HG02642 (cell line): ENCODE data around the gene AKAP1.

Source experiments
- ATAC-seq: cut with Tn5 transposase; IDR thresholded peaks from one replicate; pipeline ENCODE4 v1.9.1; 2021; ENCODE audit warnings: mild to moderate bottlenecking; ENCODE audit not compliant: unreplicated experiment, poor library complexity

Gene AKAP1

GRCh38 chr17:57104461-57105175 is 19.6 kb downstream of the AKAP1 start:
- no peak for ATAC-seq

- no peak for ATAC-seq
Measured at GRCh38 chr17:57105591-57105990, 20.5 kb downstream of the AKAP1 start.

- ATAC-seq, result no peak
Measured at GRCh38 chr17:57106107-57106835, 21.2 kb downstream of the AKAP1 start.

GRCh38 chr17:57106836-57107497 is 21.9 kb downstream of the AKAP1 start:
- no peak for ATAC-seq

- ATAC-seq, result no peak
Measured at GRCh38 chr17:57107498-57108101, 22.6 kb downstream of the AKAP1 start.

- ATAC-seq, result no peak
Measured at GRCh38 chr17:57108671-57109392, 23.8 kb downstream of the AKAP1 start.

GRCh38 chr17:57109393-57110151 is 24.5 kb downstream of the AKAP1 start:
- no peak for ATAC-seq

- ATAC-seq, result no peak
Measured at GRCh38 chr17:57110152-57110542, 25.1 kb downstream of the AKAP1 start.

GRCh38 chr17:57110579-57111325 is 25.7 kb downstream of the AKAP1 start:
- ATAC-seq, result no peak

GRCh38 chr17:57111386-57111785 is 26.3 kb downstream of the AKAP1 start:
- ATAC-seq, result no peak

GRCh38 chr17:57113011-57113410 is 28.0 kb downstream of the AKAP1 start:
- ATAC-seq, result no peak

GRCh38 chr17:57113656-57114055 is 28.6 kb downstream of the AKAP1 start:
- no peak for ATAC-seq

- ATAC-seq, result no peak
Measured at GRCh38 chr17:57114085-57114673, 29.1 kb downstream of the AKAP1 start.

GRCh38 chr17:57115377-57115776 is 30.3 kb downstream of the AKAP1 start:
- ATAC-seq, result no peak

GRCh38 chr17:57115916-57116315 is 30.9 kb downstream of the AKAP1 start:
- no peak for ATAC-seq

GRCh38 chr17:57117798-57118197 is 32.8 kb downstream of the AKAP1 start:
- no peak for ATAC-seq

- no peak for ATAC-seq
Measured at GRCh38 chr17:57120814-57121213, 35.8 kb downstream of the AKAP1 start.

- no peak for ATAC-seq
Measured at GRCh38 chr17:57121308-57122042, 36.4 kb downstream of the AKAP1 start.
